Spleen (tissue), 7 donors: ENCODE data around the gene VRK3.

Experiments used
- POLR2A ChIP-seq, 3 donors: fragments of 450-650 bp; IDR thresholded peaks; one replicate each; pipeline ENCODE4 v1.5.1; 2017; ENCODE audit warnings: antibody characterized with exemption in 3 of 3, mild to moderate bottlenecking in 1 of 3
- POLR2AphosphoS5 ChIP-seq, 3 donors: sonication (generic); formaldehyde crosslinking; IDR thresholded peaks; one replicate each; pipeline ENCODE4 v1.5.1; 2017; ENCODE audit warnings: antibody characterized with exemption in 3 of 3
- TF ChIP-seq, protein P1 (sequence below), 11 experiments: fragments of 200-600 bp in 7 of 11; fragments of 450-650 bp in 4 of 11; sonication (generic) in 4 of 11; IDR thresholded peaks in 8 of 11; conservative IDR thresholded peaks in 3 of 11; 1 replicate in 7 of 11; 2 replicates in 4 of 11; pipeline versions ENCODE4 v1.4.0 to v1.8.0; 2016 to 2021; ENCODE audit warnings: antibody characterized with exemption in 11 of 11, inconsistent platforms in 4 of 11, mild to moderate bottlenecking in 1 of 11
- donor health status: DM: no; HTN: no; CAD: no; lungs with moderate emphysema.
- donor health status: DM: no; HTN: no; CAD: no.
- donor health status: DM: no; HTN: no; CAD: no.

DNA sequence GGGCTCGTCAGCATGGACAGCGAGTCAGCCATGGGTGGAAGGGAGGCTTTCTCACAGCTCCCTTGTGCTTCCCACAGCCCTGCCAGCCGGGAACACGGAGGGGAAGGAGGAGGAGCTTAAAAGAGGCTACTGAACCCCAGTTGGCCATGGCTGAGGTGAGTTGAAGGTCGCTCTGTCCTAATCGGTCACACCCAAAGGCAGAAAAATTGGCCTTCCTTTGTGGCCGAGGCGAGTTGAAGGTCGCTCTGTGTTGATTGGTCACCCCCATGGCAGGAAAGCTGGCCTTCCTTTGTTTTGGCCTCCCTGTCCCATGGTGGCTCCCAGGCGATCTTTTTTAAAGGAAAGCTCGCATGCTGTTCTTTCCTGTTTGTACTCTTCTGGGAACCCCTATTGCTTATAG is 5.8 kb upstream of the VRK3 start:
- TF ChIP-seq, protein P1, sequence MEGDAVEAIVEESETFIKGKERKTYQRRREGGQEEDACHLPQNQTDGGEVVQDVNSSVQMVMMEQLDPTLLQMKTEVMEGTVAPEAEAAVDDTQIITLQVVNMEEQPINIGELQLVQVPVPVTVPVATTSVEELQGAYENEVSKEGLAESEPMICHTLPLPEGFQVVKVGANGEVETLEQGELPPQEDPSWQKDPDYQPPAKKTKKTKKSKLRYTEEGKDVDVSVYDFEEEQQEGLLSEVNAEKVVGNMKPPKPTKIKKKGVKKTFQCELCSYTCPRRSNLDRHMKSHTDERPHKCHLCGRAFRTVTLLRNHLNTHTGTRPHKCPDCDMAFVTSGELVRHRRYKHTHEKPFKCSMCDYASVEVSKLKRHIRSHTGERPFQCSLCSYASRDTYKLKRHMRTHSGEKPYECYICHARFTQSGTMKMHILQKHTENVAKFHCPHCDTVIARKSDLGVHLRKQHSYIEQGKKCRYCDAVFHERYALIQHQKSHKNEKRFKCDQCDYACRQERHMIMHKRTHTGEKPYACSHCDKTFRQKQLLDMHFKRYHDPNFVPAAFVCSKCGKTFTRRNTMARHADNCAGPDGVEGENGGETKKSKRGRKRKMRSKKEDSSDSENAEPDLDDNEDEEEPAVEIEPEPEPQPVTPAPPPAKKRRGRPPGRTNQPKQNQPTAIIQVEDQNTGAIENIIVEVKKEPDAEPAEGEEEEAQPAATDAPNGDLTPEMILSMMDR (IDR thresholded peaks at IDR 0.05 in 8 of 11, conservative IDR thresholded peaks at IDR 0.05 in 3 of 11): no peak
- peak in 2 of 3 donors; percentile 60 to 65 for TF ChIP-seq POLR2AphosphoS5 (IDR thresholded peaks at IDR 0.05)
- no peak for TF ChIP-seq POLR2A (IDR thresholded peaks at IDR 0.05)
